NCI-H345 treated with DMSO at 0.1 percent for 48 hours (cell line): ENCODE data around the gene ST6GAL2.

Source experiments
- DNase-seq: peaks from one replicate; lab custom pipeline; 2025; ENCODE audit not compliant: unreplicated experiment; lab: John Stamatoyannopoulos, UW

Gene ST6GAL2

GRCh38 chr2:106830191-106830590 is 55.8 kb downstream of the ST6GAL2 start:
- no peak for DNase-seq

GRCh38 chr2:106828119-106828518 is 57.8 kb downstream of the ST6GAL2 start:
- DNase-seq, result no peak

GRCh38 chr2:106827158-106827557 is 58.8 kb downstream of the ST6GAL2 start:
- DNase-seq, result no peak

GRCh38 chr2:106825161-106825560 is 60.8 kb downstream of the ST6GAL2 start:
- no peak for DNase-seq

GRCh38 chr2:106816974-106817373 is 69.0 kb downstream of the ST6GAL2 start:
- no peak for DNase-seq

GRCh38 chr2:106812841-106813240 is 73.1 kb downstream of the ST6GAL2 start:
- DNase-seq, result no peak

GRCh38 chr2:106812383-106812782 is 73.6 kb downstream of the ST6GAL2 start:
- no peak for DNase-seq

- no peak for DNase-seq
Measured at GRCh38 chr2:106805716-106806115, 80.3 kb downstream of the ST6GAL2 start.

GRCh38 chr2:106804161-106804560 is 81.8 kb downstream of the ST6GAL2 start:
- DNase-seq, result no peak

GRCh38 chr2:106800976-106801655 is 84.9 kb downstream of the ST6GAL2 start:
- DNase-seq, result no peak

- no peak for DNase-seq
Measured at GRCh38 chr2:106800180-106800579, 85.8 kb downstream of the ST6GAL2 start.

- no peak for DNase-seq
Measured at GRCh38 chr2:106798826-106799552, 87.0 kb downstream of the ST6GAL2 start.

GRCh38 chr2:106797494-106797893 is 88.5 kb downstream of the ST6GAL2 start:
- no peak for DNase-seq

- no peak for DNase-seq
Measured at GRCh38 chr2:106792671-106793070, 93.3 kb downstream of the ST6GAL2 start.

GRCh38 chr2:106789185-106789584 is 96.8 kb downstream of the ST6GAL2 start:
- DNase-seq, result no peak

GRCh38 chr2:106782681-106783080 is 103.3 kb downstream of the ST6GAL2 start:
- DNase-seq, result no peak

GRCh38 chr2:106781196-106781595 is 104.8 kb downstream of the ST6GAL2 start:
- DNase-seq, result no peak

GRCh38 chr2:106771811-106772210 is 114.2 kb downstream of the ST6GAL2 start:
- no peak for DNase-seq

GRCh38 chr2:106770986-106771385 is 115.0 kb downstream of the ST6GAL2 start:
- DNase-seq, result no peak

- DNase-seq, result no peak
Measured at GRCh38 chr2:106764614-106765013, 121.4 kb downstream of the ST6GAL2 start.

- no peak for DNase-seq
Measured at GRCh38 chr2:106759966-106760365, 126.0 kb downstream of the ST6GAL2 start.

- no peak for DNase-seq
Measured at GRCh38 chr2:106758901-106759497, 127.0 kb downstream of the ST6GAL2 start.
